SK-N-MC (cell line): ENCODE data around the gene NKD1.

Source experiments
- DNase-seq: peaks from one replicate; pipeline ENCODE4 v3.0.0-alpha.2; 2011; ENCODE audit warnings: low read depth, low spot score
- H3K27ac ChIP-seq: fragments of 200-600 bp; sonication (generic); 2 replicates; pipeline ENCODE4 v1.5.1; 2016; ENCODE audit warnings: mixed run types
- H3K36me3 ChIP-seq: fragments of 200-600 bp; sonication (generic); 2 replicates; pipeline ENCODE4 v1.6.1; 2017; ENCODE audit warnings: antibody characterized with exemption, low read length, mixed read lengths; ENCODE audit not compliant: insufficient read depth
- H3K4me3 ChIP-seq: fragments of 200-600 bp; sonication (generic); 2 replicates; pipeline ENCODE4 v1.5.1; 2016
- H3K9ac ChIP-seq: fragments of 200-600 bp; sonication (generic); 2 replicates; pipeline ENCODE4 v1.8.0; 2017; ENCODE audit warnings: mixed run types, mixed read lengths; ENCODE audit not compliant: insufficient read length
- H3K9me3 ChIP-seq: fragments of 200-600 bp; sonication (generic); 2 replicates; pipeline ENCODE4 v1.6.1; 2017; ENCODE audit warnings: low read depth, mild to moderate bottlenecking, antibody characterized with exemption, low read length, moderate library complexity, mixed read lengths
- EZH2 ChIP-seq: fragments of 200-600 bp; sonication (generic); IDR thresholded peaks from one replicate; pipeline ENCODE4 v1.6.1; 2017; ENCODE audit warnings: antibody characterized with exemption
- FOXP2 ChIP-seq: optimal IDR thresholded peaks from 2 replicates; pipeline ENCODE3; 2011; ENCODE audit warnings: mild to moderate bottlenecking, moderate library complexity; ENCODE audit not compliant: insufficient read depth; ENCODE audit errors: extremely low read length, control extremely low read depth
- POLR2AphosphoS5 ChIP-seq: IDR thresholded peaks from 2 replicates; pipeline ENCODE4 v1.6.1; 2012; ENCODE audit warnings: mild to moderate bottlenecking, low read depth, low read length, borderline replicate concordance

NKD1 gene

DNA sequence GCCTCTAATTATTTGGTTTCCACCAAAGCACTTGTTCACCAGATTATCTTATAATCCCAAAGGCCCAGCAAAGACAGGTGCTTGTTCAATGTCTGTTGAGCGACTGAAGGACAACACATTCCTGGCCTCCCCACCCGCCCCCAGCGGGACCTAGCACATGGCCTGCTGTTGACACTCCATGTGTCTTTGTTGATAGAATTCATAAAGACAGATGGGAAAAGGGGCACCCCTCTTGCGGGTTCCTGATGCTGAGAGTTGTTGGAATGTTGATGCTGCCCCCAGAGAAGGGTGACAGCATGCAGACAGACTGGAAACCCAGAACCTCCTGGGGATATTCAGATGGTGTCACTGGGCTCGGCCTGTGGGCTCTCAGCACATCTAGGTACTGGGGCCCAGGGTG, 96.0 kb downstream of the NKD1 start:
- DNase-seq = no peak
- H3K27ac ChIP-seq = no peak overlapping the region

DNA sequence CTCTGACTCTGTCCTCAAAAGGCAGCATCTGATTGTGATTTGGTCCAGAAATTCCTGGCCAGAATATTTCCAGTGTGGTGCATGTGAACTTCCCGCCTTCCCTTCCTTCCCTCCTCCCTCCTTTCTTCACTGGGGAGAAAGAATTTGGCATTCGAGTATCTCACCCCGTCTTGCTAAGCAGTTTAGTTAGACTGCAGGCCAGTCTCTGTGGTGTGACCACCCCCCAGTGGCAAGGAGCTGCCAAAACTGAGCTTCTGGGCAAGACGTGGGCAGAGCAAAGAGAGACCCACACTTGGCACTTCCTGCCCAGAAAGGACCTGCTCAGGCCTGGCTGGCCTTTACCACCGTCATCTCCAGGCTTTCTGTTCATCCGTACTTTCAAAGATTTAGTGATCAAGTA, 96.5 kb downstream of the NKD1 start:
- Histone ChIP-seq H3K4me3 (no peak overlapping the region), H3K36me3 (no peaks in the 10 kb centered on the region), H3K9ac (no peak overlapping the region), H3K9me3 (no peaks in the 10 kb centered on the region), H3K27ac (no peak overlapping the region)
- DNase-seq = no peak
- TF ChIP-seq POLR2AphosphoS5 = no peak
- no peak for TF ChIP-seq FOXP2
- no peak for TF ChIP-seq EZH2

More for the DNA sequence above, 96.0 kb downstream of the NKD1 start:
- no peaks in the 10 kb centered on the region for H3K9me3 ChIP-seq
- H3K36me3 ChIP-seq = no peaks in the 10 kb centered on the region
- H3K9ac ChIP-seq = no peak overlapping the region
- no peak overlapping the region for H3K4me3 ChIP-seq
- TF ChIP-seq EZH2 = no peak
- no peak for TF ChIP-seq POLR2AphosphoS5
- TF ChIP-seq FOXP2 = no peak

DNA sequence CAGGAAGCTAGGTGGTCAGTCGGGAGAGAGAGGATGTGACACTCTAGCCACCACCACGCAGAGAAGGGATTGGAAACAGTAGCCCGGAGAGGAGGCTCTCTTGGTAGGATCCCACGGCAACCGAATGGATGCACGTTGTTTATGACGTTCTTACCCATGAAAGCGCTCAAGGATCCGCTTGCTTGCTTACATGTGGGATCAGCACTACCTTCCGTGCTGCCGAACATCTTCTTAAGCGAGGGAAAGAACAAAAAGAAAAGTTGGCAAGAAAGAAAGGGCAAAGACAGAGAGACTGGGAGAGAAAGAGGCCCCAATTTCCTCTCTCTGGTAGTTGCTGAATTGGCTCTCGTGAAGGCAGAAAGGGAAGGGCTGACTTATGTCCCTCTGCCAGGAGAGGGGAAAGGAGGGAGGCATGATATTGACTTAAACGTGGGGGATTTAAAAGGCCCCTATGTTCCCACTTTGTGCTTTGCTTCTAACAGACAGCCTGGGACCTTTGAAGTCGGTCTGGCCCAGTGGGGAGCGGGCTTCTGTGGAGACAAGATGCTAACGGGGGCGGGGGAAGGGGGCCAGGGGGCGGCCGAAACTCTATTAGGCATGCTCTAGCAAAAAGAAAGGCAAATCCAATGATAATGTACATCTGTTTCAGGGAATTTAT, 97.5 kb downstream of the NKD1 start:
- H3K4me3 ChIP-seq = no peak overlapping the region
- no peaks in the 10 kb centered on the region for H3K36me3 ChIP-seq
- TF ChIP-seq FOXP2 = no peak
- TF ChIP-seq POLR2AphosphoS5 = no peak
- TF ChIP-seq EZH2 = no peak
- H3K9ac ChIP-seq = no peak overlapping the region
- no peak overlapping the region for H3K27ac ChIP-seq
- H3K9me3 ChIP-seq = no peaks in the 10 kb centered on the region
- DNase-seq = no peak

GRCh38 chr16:50646345-50646744, 98.1 kb downstream of the NKD1 start:
- no peak for TF ChIP-seq FOXP2
- TF ChIP-seq POLR2AphosphoS5 = no peak
- TF ChIP-seq EZH2 = no peak

GRCh38 chr16:50651835-50652438, 103.7 kb downstream of the NKD1 start:
- TF ChIP-seq EZH2 (no peak), FOXP2 (no peak), POLR2AphosphoS5 (no peak)
- H3K9me3 ChIP-seq = no peaks in the 10 kb centered on the region
- H3K36me3 ChIP-seq = no peaks in the 10 kb centered on the region
- H3K4me3 ChIP-seq = no peak overlapping the region
- no peak for DNase-seq
- no peak overlapping the region for H3K27ac ChIP-seq
- H3K9ac ChIP-seq = no peak overlapping the region

More at GRCh38 chr16:50646345-50646744, 98.1 kb downstream of the NKD1 start:
- Histone ChIP-seq H3K36me3 (no peaks in the 10 kb centered on the region), H3K4me3 (no peak overlapping the region), H3K9me3 (no peaks in the 10 kb centered on the region), H3K9ac (no peak overlapping the region), H3K27ac (no peak overlapping the region)
- DNase-seq = no peak

DNA sequence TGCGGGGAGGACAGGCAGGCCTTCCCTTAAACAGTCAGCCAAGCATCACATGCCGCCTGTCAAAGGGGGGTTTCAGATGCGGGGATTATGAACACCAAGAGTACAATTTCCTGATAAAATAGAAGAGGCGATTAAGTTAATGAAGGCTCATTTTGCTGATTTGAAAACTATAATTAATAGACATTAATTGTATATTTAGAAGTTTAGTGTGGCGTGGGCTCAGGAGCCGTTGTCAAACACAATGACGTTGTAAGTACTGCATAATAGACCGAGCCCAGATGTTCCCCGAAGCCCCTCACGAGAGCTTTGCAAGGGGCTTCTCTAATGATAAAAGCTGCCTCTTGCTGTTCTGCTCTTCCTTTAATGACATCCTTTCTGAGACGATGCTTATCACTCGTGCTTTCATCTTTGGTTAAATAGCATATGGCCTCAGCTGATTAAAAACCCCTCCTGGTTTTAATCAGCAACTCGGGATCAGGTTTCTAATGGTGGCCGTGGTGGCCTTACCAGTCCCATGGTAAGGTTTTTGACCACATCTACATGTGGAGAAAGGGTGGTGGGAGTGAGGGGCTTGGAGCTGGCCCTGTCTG, 104.7 kb downstream of the NKD1 start:
- Histone ChIP-seq H3K27ac (no peak overlapping the region), H3K9me3 (no peaks in the 10 kb centered on the region), H3K36me3 (no peaks in the 10 kb centered on the region), H3K4me3 (no peak overlapping the region), H3K9ac (no peak overlapping the region)
- DNase-seq = no peak
- no peak for TF ChIP-seq EZH2
- TF ChIP-seq FOXP2 = no peak
- TF ChIP-seq POLR2AphosphoS5 = no peak

DNA sequence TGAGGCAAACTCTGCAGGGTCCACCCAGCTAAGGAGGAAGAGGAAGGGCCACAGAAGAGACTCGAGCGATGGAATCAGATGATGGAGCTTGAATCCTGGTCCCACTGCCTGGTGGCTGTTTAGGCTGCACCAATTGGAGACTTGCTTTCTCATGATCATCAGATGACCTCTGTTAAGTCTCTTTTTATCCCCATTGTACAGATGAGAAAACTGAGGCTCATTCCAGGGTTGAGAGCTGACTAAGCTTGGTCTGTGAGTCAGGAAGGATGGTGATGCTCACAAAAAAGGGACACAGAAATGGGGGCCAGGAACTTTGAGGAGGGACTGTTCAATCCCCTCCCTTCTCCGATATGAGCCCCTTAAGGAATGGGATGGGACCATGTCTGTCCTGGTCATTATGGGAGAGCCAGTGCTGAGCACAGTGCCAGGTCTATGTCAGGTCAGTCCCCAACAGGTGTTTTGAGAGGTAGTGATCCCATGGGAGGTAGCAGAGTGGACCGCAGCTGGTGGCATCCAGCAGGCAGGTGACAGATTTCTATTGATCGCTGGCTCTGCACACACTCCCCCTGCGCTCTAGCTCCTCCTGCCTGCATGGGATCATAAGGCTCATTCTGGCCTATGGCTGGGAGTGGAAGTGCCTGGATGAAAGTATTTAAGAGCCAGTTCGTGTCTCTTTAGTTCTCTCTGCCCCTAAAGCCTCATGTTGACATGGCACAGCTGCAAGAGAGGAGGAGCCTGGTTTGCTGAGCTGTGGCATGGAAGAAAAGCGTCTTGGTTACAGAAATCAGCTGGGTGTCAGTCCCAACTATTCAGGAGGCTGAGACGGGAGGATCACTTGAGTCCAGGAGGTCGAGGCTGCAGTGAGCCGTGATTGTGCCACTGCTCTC, 105.7 kb downstream of the NKD1 start:
- H3K9me3 ChIP-seq = no peaks in the 10 kb centered on the region
- DNase-seq = no peak
- no peak for TF ChIP-seq FOXP2
- no peak for TF ChIP-seq EZH2
- TF ChIP-seq POLR2AphosphoS5 = no peak

DNA sequence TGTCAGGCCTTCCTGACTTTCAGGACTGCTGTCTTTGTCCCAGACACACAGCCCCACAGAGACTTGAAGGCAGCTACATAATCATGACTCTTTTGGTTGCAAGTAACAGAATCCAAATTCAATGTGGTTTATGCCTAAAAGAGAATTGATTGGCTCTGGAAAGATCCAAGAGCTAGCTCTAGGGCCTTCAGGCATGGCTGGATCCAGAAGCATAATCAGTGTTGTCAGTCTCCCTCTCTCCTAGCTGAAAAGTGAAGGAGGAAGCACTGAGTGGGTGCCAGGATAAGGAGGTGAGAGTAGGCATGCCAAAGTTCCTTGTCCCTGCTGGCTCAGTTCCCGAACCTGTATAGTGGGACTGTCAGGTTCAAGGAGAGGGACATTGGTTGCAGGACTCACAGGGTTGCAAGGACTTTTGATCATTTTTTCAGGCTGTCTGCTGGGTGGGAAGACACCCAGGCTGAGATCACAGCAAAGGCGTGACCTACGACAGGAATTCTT, 107.4 kb downstream of the NKD1 start:
- Histone ChIP-seq H3K9ac (no peak overlapping the region), H3K36me3 (no peaks in the 10 kb centered on the region), H3K4me3 (no peak overlapping the region), H3K27ac (no peak overlapping the region), H3K9me3 (no peaks in the 10 kb centered on the region)
- no peak for DNase-seq
- TF ChIP-seq POLR2AphosphoS5 (no peak), FOXP2 (no peak), EZH2 (no peak)

More for the DNA sequence above, 105.7 kb downstream of the NKD1 start:
- no peaks in the 10 kb centered on the region for H3K36me3 ChIP-seq
- H3K9ac ChIP-seq = no peak overlapping the region
- H3K27ac ChIP-seq = no peak overlapping the region
- no peak overlapping the region for H3K4me3 ChIP-seq
